Naive thymus-derived CD4-positive, alpha-beta T cell (primary cell): Measurements from ENCODE around the gene ZMAT2. TPM values are rescaled to one million over a fixed set of nuclear protein-coding genes. Genes with fewer than 3 reads are reported as not detected.
A peak's percentile ranks its signal among the peaks of the same experiment; 100 is the strongest.
"Not testable (repeated sequence)": the region's sequence is repeated elsewhere in the genome, so short reads cannot be mapped to it uniquely, and the experiment has no call there.

Experiments
- ATAC-seq: fragments of 150-1000 bp; cut with Tn5 transposase; 2 replicates; pipeline ENCODE4 v1.10.0; 2021; ENCODE audit warnings: mild to moderate bottlenecking, moderate library complexity
- CTCF ChIA-PET: fragments of 350-600 bp; sonication (Branson Sonifier 250); formaldehyde crosslinking; loops from one replicate; lab custom pipeline; 2021; ENCODE audit warnings: antibody characterized with exemption; lab: Charles Lee
- POLR2A ChIA-PET: fragments of 350-600 bp; sonication (Branson Sonifier 250); formaldehyde crosslinking; loops from one replicate; lab custom pipeline; 2021; ENCODE audit warnings: antibody characterized with exemption, inconsistent platforms; lab: Charles Lee
- DNase-seq, 9 donors: peaks; one replicate each; pipeline versions ENCODE4 v3.0.0 to v3.0.0-alpha.2; 2020 to 2022; ENCODE audit warnings: mixed read lengths in 1 of 9
- H3K27ac ChIP-seq: one replicate; pipeline ENCODE4 v1.7.0; 2013; ENCODE audit warnings: mild to moderate bottlenecking, low read depth, low read length, moderate library complexity
- H3K27me3 ChIP-seq, 2 donors: one replicate each; pipeline ENCODE4 v1.7.0; 2013; ENCODE audit warnings: low read length in 2 of 2, mild to moderate bottlenecking in 2 of 2, moderate library complexity in 2 of 2; ENCODE audit not compliant: control insufficient read depth in 2 of 2, insufficient read depth in 2 of 2
- H3K36me3 ChIP-seq, 3 experiments: 1 replicate in 2 of 3; 2 replicates in 1 of 3; pipeline ENCODE4 v1.7.0; 2013; ENCODE audit warnings: low read length in 3 of 3, mild to moderate bottlenecking in 3 of 3, moderate library complexity in 1 of 3; ENCODE audit not compliant: insufficient read depth in 3 of 3, control insufficient read depth in 2 of 3
- H3K4me1 ChIP-seq, 2 donors: one replicate each; pipeline ENCODE4 v1.7.0; 2013; ENCODE audit warnings: low read length in 2 of 2, mild to moderate bottlenecking in 2 of 2, moderate library complexity in 1 of 2; ENCODE audit not compliant: control insufficient read depth in 2 of 2, insufficient read depth in 2 of 2
- H3K4me3 ChIP-seq: 2 replicates; pipeline ENCODE4 v1.7.0; 2013; ENCODE audit warnings: mild to moderate bottlenecking, low read length
- H3K9me3 ChIP-seq, 3 experiments: 1 replicate in 2 of 3; 2 replicates in 1 of 3; pipeline ENCODE4 v1.7.0; 2013; ENCODE audit warnings: low read length in 3 of 3; ENCODE audit not compliant: control insufficient read depth in 2 of 3
- H3K27ac Mint-ChIP-seq, 9 donors: one replicate each; pipeline ENCODE4 v1.8.0; 2020 to 2022; ENCODE audit warnings: mixed read lengths in 9 of 9, mild to moderate bottlenecking in 8 of 9, moderate library complexity in 5 of 9, inconsistent platforms in 2 of 9
- H3K27me3 Mint-ChIP-seq, 5 donors: one replicate each; pipeline ENCODE4 v1.8.0; 2021 to 2022; ENCODE audit warnings: mixed read lengths in 5 of 5, mild to moderate bottlenecking in 1 of 5
- H3K36me3 Mint-ChIP-seq, 5 donors: one replicate each; pipeline ENCODE4 v1.8.0; 2020 to 2022; ENCODE audit warnings: mixed read lengths in 5 of 5, mild to moderate bottlenecking in 3 of 5, inconsistent platforms in 1 of 5
- H3K4me1 Mint-ChIP-seq, 7 donors: one replicate each; pipeline ENCODE4 v1.8.0; 2020 to 2022; ENCODE audit warnings: mixed read lengths in 7 of 7, mild to moderate bottlenecking in 3 of 7, inconsistent platforms in 1 of 7
- H3K4me3 Mint-ChIP-seq, 10 donors: one replicate each; pipeline ENCODE4 v1.8.0; 2020 to 2022; ENCODE audit warnings: mild to moderate bottlenecking in 10 of 10, mixed read lengths in 10 of 10, moderate library complexity in 6 of 10, inconsistent platforms in 2 of 10
- H3K9me3 Mint-ChIP-seq, 11 donors: one replicate each; pipeline ENCODE4 v1.8.0; 2020 to 2022; ENCODE audit warnings: mixed read lengths in 11 of 11, mild to moderate bottlenecking in 4 of 11, inconsistent platforms in 1 of 11, moderate library complexity in 1 of 11
- intact Hi-C, 2 donors: fragments of 100-400 bp; cut with micrococcal nuclease; formaldehyde crosslinking; loops; one replicate each; pipeline ENCODE4 v1.15.1; 2023
- polyA plus RNA-seq, 2 donors: library from polyadenylated mRNA; unstranded; fragments of 300-500 nt; fragmentation: Illumina TruSeq; gene quantifications; one replicate each; pipeline ENCODE4 v1.2.3, GENCODE V29; 2021
- total RNA-seq, 6 experiments: library from RNA in 5 of 6; stranded (reverse) in 5 of 6; gene quantifications; 1 replicate in 5 of 6; 2 replicates in 1 of 6; pipeline ENCODE4 v1.2.3 and lab custom pipeline; 2021 to 2026

Gene ZMAT2
- total and polyA plus RNA-seq, 7 experiments from 2014 or later, result 37.7 to 76.4 (median 60.5) TPM

- ChIA-PET POLR2A (interaction anchor here (0.5 to 1.4 kb wide), 4 partner anchors 14 to 62 kb away, joined by 3 to 4 read pairs (median 4); partner anchors contain the start of gene WDR55), CTCF (no interaction called here)
- Histone ChIP-seq H3K27ac (no peak overlapping the region), H3K27me3 (no peaks in the 10 kb centered on the region), H3K4me3 (no peak overlapping the region), H3K36me3 (peaks cover 21 to 61% (median 24%) of the 10 kb centered on the region in 3 experiments), H3K9me3 (no peaks in the 10 kb centered on the region), H3K4me1 (peaks cover 16 to 17% of the 10 kb centered on the region in 2 donors)
- Mint-ChIP-seq H3K9me3 (no peaks in the 10 kb centered on the region), H3K27me3 (no peaks in the 10 kb centered on the region), H3K36me3 (peaks cover 20 to 50% (median 25%) of the 10 kb centered on the region in 5 donors), H3K4me3 (no peak overlapping the region), H3K27ac (peak overlapping the region in 1 of 9 donors; percentile 71), H3K4me1 (peaks cover 19 to 50% (median 45%) of the 10 kb centered on the region in 7 donors)
- ATAC-seq (no peak), DNase-seq (no peak)
- intact Hi-C loops, result loop anchor here in 1 of 2 donors (5.0 kb wide), 1 partner anchor 517 kb away; the partner anchor contains the start of gene CYSTM1
These were observed 6.0 kb upstream of the ZMAT2 start for GRCh38 chr5:140694276-140694675.

- Mint-ChIP-seq H3K4me3 (no peak overlapping the region), H3K4me1 (peaks cover 24 to 47% (median 42%) of the 10 kb centered on the region in 7 donors), H3K9me3 (peaks cover 0 to 5% (median 0%) of the 10 kb centered on the region in 11 donors), H3K36me3 (peaks cover 25 to 53% (median 31%) of the 10 kb centered on the region in 5 donors), H3K27ac (peak overlapping the region in 1 of 9 donors; percentile 71), H3K27me3 (no peaks in the 10 kb centered on the region)
- Histone ChIP-seq H3K36me3 (peaks cover 24 to 70% (median 24%) of the 10 kb centered on the region in 3 experiments), H3K9me3 (no peaks in the 10 kb centered on the region), H3K27me3 (no peaks in the 10 kb centered on the region), H3K27ac (no peak overlapping the region), H3K4me3 (no peak overlapping the region), H3K4me1 (peaks cover 9 to 19% of the 10 kb centered on the region in 2 donors)
- CTCF ChIA-PET, result interaction anchor here (0.7 kb wide), 1 partner anchor 184 kb away, joined by 7 read pairs; no protein-coding TSS in a partner anchor
- ATAC-seq (no peak), DNase-seq (no peak)
- intact Hi-C loops, result no loop called here
- POLR2A ChIA-PET, result interaction anchor here (0.6 to 6.9 kb wide), 7 partner anchors 14 to 296 kb away, joined by 3 to 73 read pairs (median 3); partner anchors contain the start of genes IK and NDUFA2
These were observed 3.3 kb upstream of the ZMAT2 start for GRCh38 chr5:140696891-140697492.

- peak overlapping the region in 8 of 9 donors; percentile 2 to 86 (median 56) for H3K27ac Mint-ChIP-seq
These were observed 7.6 kb downstream of the ZMAT2 start for GRCh38 chr5:140707812-140708211.

GRCh38 chr5:140708787-140709186, 8.5 kb downstream of the ZMAT2 start:
- H3K4me3 ChIP-seq, H3K27me3 ChIP-seq, H3K4me3 Mint-ChIP-seq, H3K27ac ChIP-seq, H3K4me1 ChIP-seq, DNase-seq, H3K9me3 ChIP-seq, ATAC-seq: not testable (repeated sequence)
- H3K9me3 Mint-ChIP-seq, result peaks cover 0 to 14% (median 0%) of the 10 kb centered on the region in 11 donors
- H3K27ac Mint-ChIP-seq, result peak overlapping the region in 5 of 9 donors; percentile 79 to 100 (median 99)
- H3K4me1 Mint-ChIP-seq, result peaks cover 6 to 34% (median 25%) of the 10 kb centered on the region in 7 donors
- H3K36me3 ChIP-seq, result peaks cover 14 to 26% (median 16%) of the 10 kb centered on the region in 3 experiments
- peaks cover 0 to 11% (median 0%) of the 10 kb centered on the region in 5 donors for H3K27me3 Mint-ChIP-seq
- H3K36me3 Mint-ChIP-seq, result peaks cover 7 to 20% (median 17%) of the 10 kb centered on the region in 5 donors
- POLR2A ChIA-PET, result interaction anchor here (0.7 to 5.2 kb wide), 6 partner anchors 8 to 308 kb away, joined by 3 to 73 read pairs (median 4); partner anchors contain the start of genes ANKHD1, HARS1, HARS2 and IK
- intact Hi-C loops, result loop anchor here in 1 of 2 donors (10.0 kb wide), 2 partner anchors 594 to 856 kb away; partner anchors contain the start of gene PURA
- CTCF ChIA-PET, result interaction anchor here (0.6 to 0.7 kb wide), 2 partner anchors 9 to 518 kb away, joined by 3 to 5 read pairs; partner anchors contain the start of gene ZMAT2

More at GRCh38 chr5:140707812-140708211, 7.6 kb downstream of the ZMAT2 start:
- H3K4me1 Mint-ChIP-seq, result peaks cover 6 to 27% (median 20%) of the 10 kb centered on the region in 7 donors
- H3K27me3 Mint-ChIP-seq, result peaks cover 0 to 8% (median 0%) of the 10 kb centered on the region in 5 donors
- H3K4me1 ChIP-seq, result peaks cover 0 to 5% of the 10 kb centered on the region in 2 donors
- H3K9me3 Mint-ChIP-seq, result peaks cover 0 to 12% (median 0%) of the 10 kb centered on the region in 11 donors
- POLR2A ChIA-PET, result interaction anchor here (1.3 to 4.9 kb wide), 2 partner anchors 19 to 62 kb away, joined by 3 to 48 read pairs; partner anchors contain the start of genes IK and NDUFA2
- CTCF ChIA-PET, result no interaction called here
- H3K27me3 ChIP-seq, result no peaks in the 10 kb centered on the region
- H3K36me3 ChIP-seq, result peaks cover 15 to 36% (median 22%) of the 10 kb centered on the region in 3 experiments
- H3K27ac ChIP-seq, result no peak overlapping the region
- no peak overlapping the region for H3K4me3 ChIP-seq
- ATAC-seq, result no peak
- peaks cover 10 to 23% (median 18%) of the 10 kb centered on the region in 5 donors for H3K36me3 Mint-ChIP-seq
- DNase-seq, result no peak
- peak overlapping the region in 1 of 10 donors; percentile 51 for H3K4me3 Mint-ChIP-seq
- H3K9me3 ChIP-seq, result no peaks in the 10 kb centered on the region
- intact Hi-C loops, result loop anchor here in 1 of 2 donors (10.0 kb wide), 2 partner anchors 593 to 857 kb away; partner anchors contain the start of gene PURA

- intact Hi-C loops, result loop anchor here (1.0 to 10.0 kb wide), 16 partner anchors 9 to 904 kb away; partner anchors contain the start of genes ANKHD1 (in 2 of the 2), CYSTM1 (in 2 of the 2), HARS1 (in 2 of the 2) and HARS2 (in 2 of the 2)
These were observed 10.8 kb downstream of the ZMAT2 start for GRCh38 chr5:140710899-140711552.

More at GRCh38 chr5:140710899-140711552, 10.8 kb downstream of the ZMAT2 start:
- H3K4me1 Mint-ChIP-seq, result peaks cover 6 to 35% (median 25%) of the 10 kb centered on the region in 7 donors
- Histone ChIP-seq H3K9me3 (no peaks in the 10 kb centered on the region), H3K4me1 (peaks cover 0 to 5% of the 10 kb centered on the region in 2 donors), H3K27ac (peak overlapping the region; percentile 72), H3K4me3 (peak overlapping the region; percentile 96), H3K36me3 (peaks cover 0 to 6% (median 0%) of the 10 kb centered on the region in 3 experiments), H3K27me3 (no peaks in the 10 kb centered on the region)
- DNase-seq (peak; percentile 57 to 94 (median 87)), ATAC-seq (peak; percentile 89)
- POLR2A ChIA-PET, result interaction anchor here (0.6 to 5.2 kb wide), 22 partner anchors 9 to 408 kb away, joined by 3 to 73 read pairs (median 6); partner anchors contain the start of genes ANKHD1, EIF4EBP3, HARS1 and HARS2
- CTCF ChIA-PET, result interaction anchor here (0.6 to 1.7 kb wide), 14 partner anchors 8 to 351 kb away, joined by 3 to 7 read pairs (median 3); partner anchors contain the start of genes ANKHD1, HARS1, HARS2 and SLC4A9
- peak overlapping the region; percentile 98 to 100 (median 99) for H3K27ac Mint-ChIP-seq
- peaks cover 0 to 14% (median 0%) of the 10 kb centered on the region in 11 donors for H3K9me3 Mint-ChIP-seq
- peak overlapping the region; percentile 95 to 100 (median 99) for H3K4me3 Mint-ChIP-seq
- H3K27me3 Mint-ChIP-seq, result peaks cover 0 to 11% (median 0%) of the 10 kb centered on the region in 5 donors
- H3K36me3 Mint-ChIP-seq, result peaks cover 0 to 11% (median 3%) of the 10 kb centered on the region in 5 donors
